ENCODE measurements around the gene PNN. TPM values are rescaled to one million over a fixed set of nuclear protein-coding genes. Genes with fewer than 3 reads are reported as not detected.

PNN gene
- polyA plus RNA-seq, 1 donor (not counting 4 experiments of a cell fraction or from before 2014, with no cell fraction given) = 30.6 TPM

DNA sequence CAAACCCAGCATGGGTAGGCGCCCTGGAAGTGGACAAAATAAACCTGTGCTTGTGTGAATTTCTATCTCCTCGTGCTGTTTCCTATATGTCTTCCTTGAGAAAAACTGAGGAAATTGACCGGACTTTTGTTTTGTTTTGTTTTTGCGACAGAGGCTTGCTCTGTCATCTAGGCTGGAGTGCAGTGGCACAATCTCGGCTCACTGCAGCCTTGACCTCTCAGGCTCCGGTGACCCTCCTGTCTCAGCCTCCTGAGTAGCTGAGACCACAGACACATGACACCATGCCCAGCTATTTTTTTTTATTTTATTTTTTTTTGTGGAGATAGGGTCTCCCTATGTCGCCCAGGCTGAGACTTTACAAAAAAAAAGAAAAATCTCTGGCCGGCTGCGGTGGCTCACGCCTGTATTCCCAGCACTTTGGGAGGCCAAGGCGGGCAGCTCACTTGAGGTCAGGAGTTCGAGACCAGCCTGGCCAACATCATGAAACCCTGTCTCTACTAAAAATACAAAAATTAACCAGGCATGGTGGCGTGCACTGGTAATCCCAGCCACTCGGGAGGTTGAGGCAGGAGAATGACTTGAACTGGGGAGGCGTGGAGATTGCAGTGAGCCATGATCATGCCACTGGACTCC, 36.2 kb downstream of the PNN start:
- Histone ChIP-seq H3K9me1 (ENCODE audit: control insufficient read depth, extremely low read depth, insufficient read depth, low read length) (no peaks in the 10 kb centered on the region), H2AFZ (ENCODE audit: control insufficient read depth, low read length) (no peak overlapping the region), H4K20me1 (ENCODE audit: control insufficient read depth, extremely low read depth, insufficient read depth, low read length) (no peaks in the 10 kb centered on the region), H3K9ac (ENCODE audit: control insufficient read depth, extremely low read depth, insufficient read depth, low read length) (no peak overlapping the region), H3K4me3 (ENCODE audit: control insufficient read depth in 2 of 3, extremely low read depth in 1 of 3, insufficient read depth in 2 of 3, low read depth in 1 of 3, low read length in 3 of 3) (no peak overlapping the region), H3K36me3 (ENCODE audit: control insufficient read depth in 2 of 2, extremely low read depth in 1 of 2, insufficient read depth in 2 of 2, low read length in 2 of 2) (no peaks in the 10 kb centered on the region), H3K4me2 (ENCODE audit: control insufficient read depth, extremely low read depth, insufficient read depth, low read depth, low read length) (no peak overlapping the region), H3K79me2 (ENCODE audit: control insufficient read depth, insufficient read depth, low read length) (no peaks in the 10 kb centered on the region), H3K27ac (ENCODE audit: control insufficient read depth, insufficient read depth, low read length) (no peak overlapping the region), H3K4me1 (ENCODE audit: control insufficient read depth, extremely low read depth, insufficient read depth, low read length) (peaks cover 7% of the 10 kb centered on the region), H3K9me3 (ENCODE audit: control insufficient read depth, low read depth, low read length) (no peaks in the 10 kb centered on the region), H3K27me3 (ENCODE audit: control insufficient read depth, extremely low read depth, insufficient read depth, low read length) (no peaks in the 10 kb centered on the region)
- DNase-seq (ENCODE audit: low read depth, low spot score) = no peak
- TF ChIP-seq EZH2 (IDR thresholded peaks at IDR 0.05; ENCODE audit: low read length) = no peak
- TF ChIP-seq, protein P1, sequence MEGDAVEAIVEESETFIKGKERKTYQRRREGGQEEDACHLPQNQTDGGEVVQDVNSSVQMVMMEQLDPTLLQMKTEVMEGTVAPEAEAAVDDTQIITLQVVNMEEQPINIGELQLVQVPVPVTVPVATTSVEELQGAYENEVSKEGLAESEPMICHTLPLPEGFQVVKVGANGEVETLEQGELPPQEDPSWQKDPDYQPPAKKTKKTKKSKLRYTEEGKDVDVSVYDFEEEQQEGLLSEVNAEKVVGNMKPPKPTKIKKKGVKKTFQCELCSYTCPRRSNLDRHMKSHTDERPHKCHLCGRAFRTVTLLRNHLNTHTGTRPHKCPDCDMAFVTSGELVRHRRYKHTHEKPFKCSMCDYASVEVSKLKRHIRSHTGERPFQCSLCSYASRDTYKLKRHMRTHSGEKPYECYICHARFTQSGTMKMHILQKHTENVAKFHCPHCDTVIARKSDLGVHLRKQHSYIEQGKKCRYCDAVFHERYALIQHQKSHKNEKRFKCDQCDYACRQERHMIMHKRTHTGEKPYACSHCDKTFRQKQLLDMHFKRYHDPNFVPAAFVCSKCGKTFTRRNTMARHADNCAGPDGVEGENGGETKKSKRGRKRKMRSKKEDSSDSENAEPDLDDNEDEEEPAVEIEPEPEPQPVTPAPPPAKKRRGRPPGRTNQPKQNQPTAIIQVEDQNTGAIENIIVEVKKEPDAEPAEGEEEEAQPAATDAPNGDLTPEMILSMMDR (optimal IDR thresholded peaks at IDR 0.05 in 1 of 3, IDR thresholded peaks at IDR 0.05 in 1 of 3, conservative IDR thresholded peaks at IDR 0.05 in 1 of 3; ENCODE audit: extremely low read depth in 1 of 3, insufficient read depth in 2 of 3, low read length in 3 of 3) = no peak
- dilution Hi-C loops (cut with MboI; ENCODE audit: extremely low pct_ligation_motif_present, low sequenced_read_pairs) = no loop called here
- FAIRE-seq = no peak

DNA sequence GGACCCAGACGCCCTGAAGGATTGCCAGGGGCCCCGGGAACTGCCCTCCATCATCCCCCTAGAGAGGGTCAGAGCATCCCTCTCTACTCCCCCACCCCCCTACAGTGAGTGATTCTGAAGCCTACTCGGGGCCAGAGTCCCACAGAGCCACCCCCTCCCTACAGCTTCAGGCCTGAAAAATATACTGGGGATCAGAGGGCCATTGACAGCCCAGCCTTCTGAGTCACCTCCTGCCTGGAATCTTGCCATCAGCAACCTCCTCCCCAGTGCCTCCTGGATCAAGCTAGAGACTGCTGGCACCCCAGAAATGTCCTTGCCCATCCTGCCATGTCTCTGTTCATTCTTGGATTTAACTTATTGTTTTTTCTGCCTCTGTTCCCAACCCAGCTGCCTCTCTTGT, 37.0 kb downstream of the PNN start:
- Histone ChIP-seq H3K27ac (ENCODE audit: control insufficient read depth, insufficient read depth, low read length) (no peak overlapping the region), H3K9me1 (ENCODE audit: control insufficient read depth, extremely low read depth, insufficient read depth, low read length) (no peaks in the 10 kb centered on the region), H3K79me2 (ENCODE audit: control insufficient read depth, insufficient read depth, low read length) (no peaks in the 10 kb centered on the region), H3K27me3 (ENCODE audit: control insufficient read depth, extremely low read depth, insufficient read depth, low read length) (no peaks in the 10 kb centered on the region), H2AFZ (ENCODE audit: control insufficient read depth, low read length) (no peak overlapping the region), H3K4me1 (ENCODE audit: control insufficient read depth, extremely low read depth, insufficient read depth, low read length) (peaks cover 7% of the 10 kb centered on the region), H3K36me3 (ENCODE audit: control insufficient read depth in 2 of 2, extremely low read depth in 1 of 2, insufficient read depth in 2 of 2, low read length in 2 of 2) (no peaks in the 10 kb centered on the region), H4K20me1 (ENCODE audit: control insufficient read depth, extremely low read depth, insufficient read depth, low read length) (no peaks in the 10 kb centered on the region), H3K9me3 (ENCODE audit: control insufficient read depth, low read depth, low read length) (no peaks in the 10 kb centered on the region), H3K4me3 (ENCODE audit: control insufficient read depth in 2 of 3, extremely low read depth in 1 of 3, insufficient read depth in 2 of 3, low read depth in 1 of 3, low read length in 3 of 3) (no peak overlapping the region), H3K9ac (ENCODE audit: control insufficient read depth, extremely low read depth, insufficient read depth, low read length) (no peak overlapping the region), H3K4me2 (ENCODE audit: control insufficient read depth, extremely low read depth, insufficient read depth, low read depth, low read length) (no peak overlapping the region)
- FAIRE-seq = no peak
- dilution Hi-C loops (cut with MboI; ENCODE audit: extremely low pct_ligation_motif_present, low sequenced_read_pairs) = no loop called here
- no peak for TF ChIP-seq EZH2 (IDR thresholded peaks at IDR 0.05; ENCODE audit: low read length)
- TF ChIP-seq, protein P1 (optimal IDR thresholded peaks at IDR 0.05 in 1 of 3, IDR thresholded peaks at IDR 0.05 in 1 of 3, conservative IDR thresholded peaks at IDR 0.05 in 1 of 3; ENCODE audit: extremely low read depth in 1 of 3, insufficient read depth in 2 of 3, low read length in 3 of 3) = no peak
- DNase-seq (ENCODE audit: low read depth, low spot score) = no peak

All from keratinocyte (primary cell).